ENCODE measurements around the gene TBC1D13. TPM values are rescaled to one million over a fixed set of nuclear protein-coding genes. Genes with fewer than 3 reads are reported as not detected.

Gene TBC1D13
- total and polyA plus RNA-seq, 10 of the 15 experiments (the other 5 are each of a cell fraction or from before 2014, with no cell fraction given), result 3.0 to 23.1 (median 16.5) TPM

- Histone ChIP-seq H3K4me1 (ENCODE audit: control insufficient read depth, insufficient read depth, low read length) (no peaks in the 10 kb centered on the region), H3K4me3 (no peak overlapping the region), H3K4me2 (ENCODE audit: control insufficient read depth, insufficient read depth) (no peak overlapping the region), H3K9ac (ENCODE audit: control insufficient read depth, insufficient read depth, low read length) (no peak overlapping the region), H3K36me3 (ENCODE audit: control insufficient read depth in 2 of 2, insufficient read depth in 2 of 2, low read length in 1 of 2) (no peaks in the 10 kb centered on the region), H3K27me3 (replicated peaks in 1 of 2; ENCODE audit: control insufficient read depth in 2 of 2, insufficient read depth in 2 of 2, low read length in 1 of 2) (no peaks in the 10 kb centered on the region), H3K9me3 (replicated peaks; ENCODE audit: control insufficient read depth, insufficient read depth, low read length) (no peaks in the 10 kb centered on the region), H2AFZ (ENCODE audit: control insufficient read depth, low read depth, low read length) (no peak overlapping the region), H3K27ac (ENCODE audit: control insufficient read depth, insufficient read depth) (no peak overlapping the region), H4K20me1 (ENCODE audit: control insufficient read depth, insufficient read depth) (no peaks in the 10 kb centered on the region), H3K79me2 (ENCODE audit: control insufficient read depth, insufficient read depth, low read length) (no peaks in the 10 kb centered on the region)
- ChIA-PET RAD21 (ENCODE audit: unreplicated experiment) (no interaction called here), SMC1A (ENCODE audit: uncharacterized antibody, unreplicated experiment) (no interaction called here), POLR2A (interaction anchor here (0.5 kb wide), 1 partner anchor 175 kb away, joined by 3 read pairs; no protein-coding TSS in a partner anchor), CTCF (interaction anchor here (0.8 to 1.3 kb wide), 4 partner anchors 15 to 84 kb away, joined by 3 to 8 read pairs (median 5); partner anchors contain the start of genes ENDOG and SPOUT1)
- no peak for ATAC-seq
- WGBS (ENCODE audit: insufficient coverage, insufficient replicate concordance, low lambda C conversion rate, missing lambda C conversion rate), result 83% methylated on average over 13 of the region's 13 CpGs
- intact Hi-C loops (cut with micrococcal nuclease; ENCODE audit: unreplicated experiment), result no loop called here
- TF ChIP-seq MEF2A (IDR thresholded peaks at IDR 0.05; ENCODE audit: insufficient read depth, low read depth, low read length) (no peak), ZBTB11 (CRISPR knock-in tag; IDR thresholded peaks at IDR 0.05) (no peak)
- no TSS peak for BruUV-seq (replicated peaks)
- no peak for DNase-seq (ENCODE audit: low read depth, low spot score)
- FAIRE-seq, result no peak
- in situ Hi-C loops (cut with MboI), result no loop called here
These were observed 58.3 kb downstream of the TBC1D13 start for GRCh38 chr9:128845186-128845931.
